Stimulated activated CD4-positive, alpha-beta T cell treated with anti-CD3 and anti-CD28 coated beads, TNF-alpha, amount 100 ng/mL, for 48 hours (primary cell): ENCODE data around the gene AMMECR1.
A peak's percentile ranks its signal among the peaks of the same experiment; 100 is the strongest.

ENCODE experiments used
- DNase-seq, 3 donors: peaks; one replicate each; pipeline ENCODE4 v3.0.0-alpha.2; 2020; ENCODE audit warnings: low read depth in 3 of 3

The AMMECR1 gene

GRCh38 chrX:110311437-110312230 is 6.3 kb downstream of the AMMECR1 start:
- no peak for DNase-seq

GRCh38 chrX:110310896-110311295 is 7.0 kb downstream of the AMMECR1 start:
- peak in 1 of 3 donors; percentile 13 for DNase-seq

GRCh38 chrX:110310000-110310790 is 7.7 kb downstream of the AMMECR1 start:
- DNase-seq = no peak

- DNase-seq = no peak
Measured at GRCh38 chrX:110308220-110308619, 9.7 kb downstream of the AMMECR1 start.

- no peak for DNase-seq
Measured at GRCh38 chrX:110304884-110305283, 13.0 kb downstream of the AMMECR1 start.

GRCh38 chrX:110304371-110304770 is 13.5 kb downstream of the AMMECR1 start:
- no peak for DNase-seq

GRCh38 chrX:110302975-110303374 is 14.9 kb downstream of the AMMECR1 start:
- DNase-seq = no peak

GRCh38 chrX:110301194-110301593 is 16.7 kb downstream of the AMMECR1 start:
- DNase-seq = no peak

- DNase-seq = no peak
Measured at GRCh38 chrX:110294087-110294486, 23.8 kb downstream of the AMMECR1 start.

GRCh38 chrX:110293658-110294057 is 24.2 kb downstream of the AMMECR1 start:
- no peak for DNase-seq

GRCh38 chrX:110287605-110288004 is 30.3 kb downstream of the AMMECR1 start:
- no peak for DNase-seq

GRCh38 chrX:110286106-110286505 is 31.8 kb downstream of the AMMECR1 start:
- no peak for DNase-seq

- no peak for DNase-seq
Measured at GRCh38 chrX:110284159-110284558, 33.7 kb downstream of the AMMECR1 start.

GRCh38 chrX:110282922-110283321 is 35.0 kb downstream of the AMMECR1 start:
- no peak for DNase-seq

GRCh38 chrX:110281377-110281776 is 36.5 kb downstream of the AMMECR1 start:
- DNase-seq = no peak

- no peak for DNase-seq
Measured at GRCh38 chrX:110280954-110281353, 36.9 kb downstream of the AMMECR1 start.

- DNase-seq = no peak
Measured at GRCh38 chrX:110277609-110278008, 40.3 kb downstream of the AMMECR1 start.

GRCh38 chrX:110276778-110277177 is 41.1 kb downstream of the AMMECR1 start:
- no peak for DNase-seq

- DNase-seq = no peak
Measured at GRCh38 chrX:110268886-110269285, 49.0 kb downstream of the AMMECR1 start.

GRCh38 chrX:110268395-110268794 is 49.5 kb downstream of the AMMECR1 start:
- DNase-seq = no peak

GRCh38 chrX:110267874-110268273 is 50.0 kb downstream of the AMMECR1 start:
- DNase-seq = no peak

- no peak for DNase-seq
Measured at GRCh38 chrX:110265661-110266060, 52.2 kb downstream of the AMMECR1 start.

GRCh38 chrX:110259117-110259516 is 58.8 kb downstream of the AMMECR1 start:
- no peak for DNase-seq
